ENCODE measurements around the gene STX7.

DNA sequence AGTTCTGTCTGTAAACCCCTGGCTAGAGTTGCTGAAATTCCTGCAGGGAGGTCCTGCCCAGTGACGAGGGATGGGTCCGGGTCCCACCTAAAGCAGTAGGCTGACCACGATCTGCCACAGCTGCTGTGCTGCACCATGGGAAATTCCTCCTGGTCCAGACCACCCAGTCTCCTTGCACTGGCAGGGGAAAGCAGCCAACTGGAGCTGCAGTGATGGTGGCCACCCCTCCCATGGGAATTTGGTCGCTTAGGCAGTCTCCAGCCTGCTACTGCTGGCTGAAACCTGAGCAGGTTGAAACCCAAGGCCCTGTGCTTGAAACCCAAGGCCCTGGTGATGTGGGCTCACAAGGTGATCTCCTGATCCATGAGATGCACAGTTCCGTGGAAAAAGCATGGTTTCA lies 87.7 kb downstream of the STX7 start:
- no peak for TF ChIP-seq POLR2AphosphoS5 (IDR thresholded peaks at IDR 0.05; ENCODE audit: low read depth, low read length)
- TF ChIP-seq CTCF (IDR thresholded peaks at IDR 0.05 in 2 of 3, conservative IDR thresholded peaks at IDR 0.05 in 1 of 3; ENCODE audit: borderline replicate concordance in 1 of 3, insufficient read depth in 1 of 3, low read depth in 2 of 3, low read length in 2 of 3): no peak
- TF ChIP-seq ATF3 (IDR thresholded peaks at IDR 0.05): no peak
- TF ChIP-seq EZH2 (IDR thresholded peaks at IDR 0.05): no peak
- TF ChIP-seq POLR2A (IDR thresholded peaks at IDR 0.05; ENCODE audit: borderline replicate concordance, extremely low read depth, insufficient read depth, insufficient read length): no peak
